ENCODE results near the gene PAPPA2. TPM values are rescaled to one million over a fixed set of nuclear protein-coding genes. Genes with fewer than 3 reads are reported as not detected.

PAPPA2 gene
- total and polyA plus RNA-seq, 9 of the 15 experiments (the other 6 are each of a cell fraction or from before 2014, with no cell fraction given) = 0.01 to 0.15 (median 0.05) TPM; not detected in 2

DNA sequence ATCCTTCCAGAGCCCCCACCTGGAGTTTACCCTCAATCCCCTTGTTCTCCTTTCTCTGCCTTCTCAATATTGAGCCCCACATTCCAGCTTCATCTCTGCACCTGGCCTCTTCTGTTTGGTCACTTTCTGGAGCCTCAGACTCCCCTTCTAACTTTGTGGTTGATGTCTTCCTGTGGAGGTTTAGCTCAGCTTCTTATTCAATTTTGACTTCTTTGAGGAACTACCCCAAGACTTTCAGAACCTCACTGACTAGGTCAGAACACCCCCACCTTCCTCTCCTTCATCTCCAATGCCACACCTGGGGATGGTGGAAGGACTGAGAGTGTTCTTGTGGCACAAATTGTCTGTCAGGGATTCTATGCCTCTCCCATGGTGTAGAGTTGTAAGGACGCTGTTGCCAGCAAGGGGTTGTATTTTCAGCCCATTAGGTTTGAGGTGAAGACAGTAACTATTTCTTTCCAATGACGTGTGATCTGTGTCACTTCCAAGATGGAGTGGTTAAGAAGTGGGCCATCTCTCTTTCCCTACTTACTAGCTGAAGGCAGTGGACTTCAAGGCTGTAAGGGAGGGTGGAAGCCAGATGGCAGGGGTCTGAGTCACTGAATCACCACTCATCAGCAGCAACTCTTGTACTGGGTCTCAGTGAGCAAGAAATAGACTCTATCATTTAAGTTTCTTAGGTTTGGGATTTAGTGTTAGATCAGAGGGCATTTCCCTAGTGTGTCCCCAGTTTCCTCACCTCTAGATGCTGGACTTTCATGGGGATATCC, 80.6 kb downstream of the PAPPA2 start:
- Histone ChIP-seq H4K20me1 (replicated peaks; ENCODE audit: control insufficient read depth, insufficient read depth, low read length) (no peaks in the 10 kb centered on the region), H3K4me2 (ENCODE audit: insufficient read depth, low read length) (no peak overlapping the region), H3K4me1 (replicated peaks in 1 of 2; ENCODE audit: control insufficient read depth in 2 of 2, insufficient read depth in 2 of 2, low read length in 2 of 2) (peaks cover 0 to 3% of the 10 kb centered on the region in 2 experiments; a peak in 1 of 5 replicates), H3K9me3 (replicated peaks; ENCODE audit: control insufficient read depth, insufficient read depth, low read depth, low read length) (no peaks in the 10 kb centered on the region), H3K9me1 (ENCODE audit: control insufficient read depth, insufficient read depth, low read length) (no peaks in the 10 kb centered on the region), H3K79me2 (ENCODE audit: control insufficient read depth, insufficient read depth, low read length) (no peaks in the 10 kb centered on the region), H3K4me3 (no peak overlapping the region), H2AFZ (ENCODE audit: low read depth, low read length) (no peak overlapping the region), H3K36me3 (ENCODE audit: control insufficient read depth, insufficient read depth, low read length) (no peaks in the 10 kb centered on the region), H3K27ac (ENCODE audit: extremely low read depth, low read depth, low read length) (no peak overlapping the region), H3K9ac (ENCODE audit: insufficient read depth in 1 of 2, low read depth in 2 of 2, low read length in 2 of 2) (no peak overlapping the region), H3K27me3 (ENCODE audit: control insufficient read depth in 2 of 2, insufficient read depth in 2 of 2, low read length in 2 of 2) (no peaks in the 10 kb centered on the region; a peak in 1 of 5 replicates)
- DNase-seq (ENCODE audit: extremely low read depth in 1 of 4, low spot score in 3 of 4) (no peak), FAIRE-seq (no peak), ATAC-seq (no peak)
- no TSS peak for BruUV-seq (replicated peaks)
- 0% methylated on average over 2 of the region's 2 CpGs for WGBS (ENCODE audit: insufficient coverage, low coverage, missing lambda C conversion rate)
- no peak for TF ChIP-seq TEAD1 (CRISPR knock-in tag; IDR thresholded peaks at IDR 0.05)
- no peak for TF ChIP-seq BRCA1 (IDR thresholded peaks at IDR 0.05)
- TF ChIP-seq BRCA1 (CRISPR knock-in tag; IDR thresholded peaks at IDR 0.05) = no peak
- no peak for TF ChIP-seq UBTF (IDR thresholded peaks at IDR 0.05; ENCODE audit: borderline replicate concordance in 1 of 2, low read depth in 2 of 2, low read length in 2 of 2)
- TF ChIP-seq ZNF197 (CRISPR knock-in tag; IDR thresholded peaks at IDR 0.05; ENCODE audit: low read depth) = no peak
- in situ Hi-C loops (cut with MboI) (no loop called here), intact Hi-C loops (cut with micrococcal nuclease) (no loop called here)
- POLR2A ChIA-PET = no interaction called here
- CTCF ChIA-PET (ENCODE audit: low intra/inter-chr PET ratio) = no interaction called here
